ENCODE results near the gene TMEM52. TPM values are rescaled to one million over a fixed set of nuclear protein-coding genes. Genes with fewer than 3 reads are reported as not detected.

TMEM52 gene
- total RNA-seq, 1 donor from 2014 or later, result 3.9 TPM

- peaks cover 4% of the 10 kb centered on the region for H3K4me1 Mint-ChIP-seq (ENCODE audit: unreplicated experiment)
- no peaks in the 10 kb centered on the region for H3K36me3 Mint-ChIP-seq
- no peak overlapping the region for H3K4me3 Mint-ChIP-seq
- DNase-seq (ENCODE audit: extremely low spot score, unreplicated experiment), result peak; percentile 70
- no peak for TF ChIP-seq CTCF (conservative IDR thresholded peaks at IDR 0.05)
- no peaks in the 10 kb centered on the region for H3K9me3 Mint-ChIP-seq
- no peak overlapping the region for H3K27ac Mint-ChIP-seq
- H3K27me3 Mint-ChIP-seq, result peaks cover 3% of the 10 kb centered on the region
These were observed 23.0 kb upstream of the TMEM52 start for GRCh38 chr1:1941868-1942752.

DNA sequence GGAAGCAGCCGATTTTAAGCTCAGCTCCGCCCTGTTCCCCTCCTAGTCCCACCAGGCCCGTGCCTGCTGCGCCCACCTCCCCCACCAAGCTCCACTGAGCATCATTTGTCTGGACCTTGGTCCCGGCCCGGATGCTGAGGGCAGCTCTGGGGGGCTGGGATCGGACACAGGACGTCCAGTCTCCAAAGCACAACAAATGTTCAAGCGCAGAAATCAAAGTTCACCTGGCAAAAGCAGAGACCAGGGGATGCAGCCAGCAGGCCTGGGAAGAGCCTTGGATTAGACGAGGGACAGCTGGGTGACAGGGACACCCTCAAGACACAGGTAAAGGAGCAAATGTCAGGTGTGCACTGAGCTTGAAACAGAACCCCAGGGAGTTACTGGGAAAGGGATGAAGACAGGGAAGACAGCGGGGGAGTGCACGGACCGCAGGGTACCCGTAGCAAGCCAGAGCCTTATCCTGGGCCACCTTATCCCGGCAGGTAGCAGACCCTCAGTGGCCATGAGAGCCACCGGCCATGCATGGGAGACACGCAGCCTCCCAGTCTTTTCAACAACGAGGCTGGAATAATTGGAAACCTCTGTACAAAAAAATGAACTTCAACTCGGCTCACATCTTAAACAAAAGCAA lies 22.2 kb upstream of the TMEM52 start:
- no peak for TF ChIP-seq CTCF (conservative IDR thresholded peaks at IDR 0.05)
- no peaks in the 10 kb centered on the region for H3K36me3 Mint-ChIP-seq

DNA sequence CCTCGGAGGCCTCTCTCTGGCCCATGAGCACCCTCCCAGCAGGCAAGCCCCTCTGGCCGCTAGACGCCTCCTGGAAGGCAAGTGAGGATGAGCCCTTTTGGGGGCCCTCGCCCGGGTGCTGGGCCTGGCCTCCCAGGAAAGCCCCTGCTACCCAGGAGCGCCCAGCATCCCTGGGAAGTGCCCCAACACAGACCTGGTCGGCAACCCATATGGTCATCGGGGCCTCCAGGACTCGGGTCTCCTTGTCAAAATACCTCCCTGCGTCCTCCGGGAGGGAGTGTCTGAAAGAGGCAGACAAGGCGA lies 21.0 kb upstream of the TMEM52 start:
- Mint-ChIP-seq H3K4me1 (ENCODE audit: unreplicated experiment) (peaks cover 4% of the 10 kb centered on the region), H3K9me3 (no peaks in the 10 kb centered on the region), H3K27me3 (peaks cover 3% of the 10 kb centered on the region), H3K27ac (no peak overlapping the region), H3K36me3 (no peaks in the 10 kb centered on the region), H3K4me3 (no peak overlapping the region)
- no peak for TF ChIP-seq CTCF (conservative IDR thresholded peaks at IDR 0.05)
- DNase-seq (ENCODE audit: extremely low spot score, unreplicated experiment), result no peak

More for the DNA sequence above, 22.2 kb upstream of the TMEM52 start:
- Mint-ChIP-seq H3K27me3 (peaks cover 3% of the 10 kb centered on the region), H3K27ac (no peak overlapping the region), H3K4me1 (ENCODE audit: unreplicated experiment) (peaks cover 4% of the 10 kb centered on the region), H3K4me3 (no peak overlapping the region), H3K9me3 (no peaks in the 10 kb centered on the region)
- no peak for DNase-seq (ENCODE audit: extremely low spot score, unreplicated experiment)

DNA sequence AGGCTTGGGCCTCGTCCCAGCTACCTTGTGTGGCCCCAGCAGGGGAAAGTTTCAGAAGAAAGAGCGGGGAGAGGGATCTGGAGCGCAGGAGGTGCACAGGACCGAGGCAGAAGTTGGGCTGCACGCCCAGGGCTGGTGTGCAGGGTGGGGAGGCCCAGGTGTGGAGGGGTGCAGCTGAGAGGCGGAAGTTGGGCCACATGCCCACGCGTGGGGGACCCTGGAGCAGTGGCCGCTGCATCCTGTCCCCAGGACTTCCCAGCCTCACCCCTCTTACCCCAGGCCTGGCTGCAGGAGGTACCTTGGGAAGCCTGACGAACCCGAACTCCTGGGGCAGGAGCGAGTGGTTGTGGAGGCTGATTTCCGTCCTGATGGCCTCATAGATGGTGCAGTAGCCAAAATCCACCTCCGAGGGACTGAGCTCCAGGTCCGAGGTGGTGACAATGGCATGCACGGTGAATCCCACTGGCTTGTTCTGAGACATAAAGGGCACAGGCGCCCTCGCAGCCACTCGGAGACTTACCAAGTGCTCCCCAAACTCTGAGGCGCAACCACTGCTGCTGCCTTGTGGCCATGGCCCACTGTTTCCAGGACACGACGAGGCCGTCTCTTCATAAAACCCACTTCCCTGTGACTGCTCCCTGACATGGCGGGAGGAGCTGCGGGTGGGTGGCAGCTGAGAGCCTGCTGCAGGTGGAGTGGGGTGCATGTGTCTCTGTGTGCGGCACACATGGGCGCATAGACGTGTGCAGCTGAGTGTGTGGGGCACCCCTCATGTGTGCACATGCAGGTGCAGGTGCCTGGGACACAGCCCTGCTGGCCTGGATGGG lies 20.4 kb upstream of the TMEM52 start:
- Mint-ChIP-seq H3K9me3 (no peaks in the 10 kb centered on the region), H3K4me1 (ENCODE audit: unreplicated experiment) (peaks cover 4% of the 10 kb centered on the region), H3K27ac (no peak overlapping the region), H3K27me3 (peaks cover 3% of the 10 kb centered on the region), H3K4me3 (no peak overlapping the region), H3K36me3 (no peaks in the 10 kb centered on the region)
- no peak for TF ChIP-seq CTCF (conservative IDR thresholded peaks at IDR 0.05)
- no peak for DNase-seq (ENCODE audit: extremely low spot score, unreplicated experiment)

DNA sequence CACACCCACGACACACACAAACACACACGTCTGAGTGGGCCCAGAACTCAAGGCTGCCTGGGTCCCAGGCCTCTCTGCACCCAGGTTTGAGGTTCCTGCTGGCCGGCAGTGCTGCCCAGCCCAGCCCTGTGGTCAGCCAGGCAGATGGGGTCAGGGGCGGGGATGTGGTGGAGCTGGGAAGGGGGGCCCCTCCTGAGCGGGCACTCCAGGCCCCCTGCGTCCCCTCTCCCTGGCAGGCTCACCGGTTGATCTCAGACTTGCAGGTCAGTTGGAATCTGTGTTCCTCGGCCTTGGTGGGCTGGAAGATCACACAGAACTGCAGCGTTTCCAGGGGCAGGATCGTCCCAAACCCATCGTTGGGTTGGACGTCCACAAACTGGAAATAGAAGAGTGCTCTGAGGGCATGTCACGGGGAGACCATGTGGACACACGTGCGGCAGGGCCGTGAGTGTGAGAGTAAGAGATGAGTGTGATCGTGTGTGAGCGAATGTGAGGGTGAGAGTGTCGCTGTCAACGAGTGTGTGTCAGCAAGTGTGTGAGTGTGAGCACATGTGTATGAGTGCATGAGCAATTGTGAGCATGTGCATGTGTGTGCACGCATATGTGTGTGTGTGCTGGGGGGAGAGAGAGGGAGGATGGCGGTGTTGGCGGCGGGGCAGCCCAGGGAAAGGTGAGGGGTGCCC lies 19.7 kb upstream of the TMEM52 start:
- TF ChIP-seq CTCF (conservative IDR thresholded peaks at IDR 0.05), result no peak

More for the DNA sequence above, 19.7 kb upstream of the TMEM52 start:
- Mint-ChIP-seq H3K4me3 (no peak overlapping the region), H3K36me3 (no peaks in the 10 kb centered on the region), H3K27ac (no peak overlapping the region), H3K9me3 (no peaks in the 10 kb centered on the region), H3K27me3 (no peaks in the 10 kb centered on the region), H3K4me1 (ENCODE audit: unreplicated experiment) (peaks cover under 1% of the 10 kb centered on the region)
- DNase-seq (ENCODE audit: extremely low spot score, unreplicated experiment), result no peak

All from type B pancreatic cell (in vitro differentiated cells).